Stimulated activated naive B cell treated with anti-CD40 and anti-IgM and Interleukin-4, amounts not matched to agents 10 μg/mL and 1 μg/mL and 100 μg/mL, for 72 hours (primary cell): Measurements from ENCODE around the gene STYK1.
"Not testable (repeated sequence)": the region's sequence is repeated elsewhere in the genome, so short reads cannot be mapped to it uniquely, and the experiment has no call there.

Source experiments
- ATAC-seq, 2 donors: fragments of 150-1000 bp; cut with Tn5 transposase; replicated peaks; 2 replicates each; pipeline ENCODE4 v1.10.0; 2021; ENCODE audit warnings: moderate library complexity in 1 of 2
- DNase-seq: peaks from one replicate; pipeline ENCODE4 v3.0.0; 2021
- H3K27ac Mint-ChIP-seq: one replicate; pipeline ENCODE4 v1.8.0; 2022; ENCODE audit warnings: mild to moderate bottlenecking, mixed read lengths
- H3K27me3 Mint-ChIP-seq, 2 donors: one replicate each; pipeline ENCODE4 v1.8.0; 2022; ENCODE audit warnings: mixed read lengths in 2 of 2
- H3K36me3 Mint-ChIP-seq, 2 donors: one replicate each; pipeline ENCODE4 v1.8.0; 2022; ENCODE audit warnings: mixed read lengths in 2 of 2, mild to moderate bottlenecking in 1 of 2
- H3K4me1 Mint-ChIP-seq, 2 donors: one replicate each; pipeline ENCODE4 v1.8.0; 2022; ENCODE audit warnings: mixed read lengths in 2 of 2, mild to moderate bottlenecking in 1 of 2
- H3K4me3 Mint-ChIP-seq, 2 donors: one replicate each; pipeline ENCODE4 v1.8.0; 2022; ENCODE audit warnings: mild to moderate bottlenecking in 2 of 2, mixed read lengths in 2 of 2, moderate library complexity in 1 of 2
- H3K9me3 Mint-ChIP-seq, 2 donors: one replicate each; pipeline ENCODE4 v1.8.0; 2022; ENCODE audit warnings: mixed read lengths in 2 of 2, mild to moderate bottlenecking in 1 of 2

Gene STYK1

GRCh38 chr12:10595881-10596280, 78.0 kb downstream of the STYK1 start:
- ATAC-seq = peak in 1 of 2 donors; percentile 38
- Mint-ChIP-seq H3K4me3 (no peak overlapping the region), H3K36me3 (peaks cover 20 to 47% of the 10 kb centered on the region in 2 donors), H3K27ac (no peak overlapping the region), H3K9me3 (no peaks in the 10 kb centered on the region), H3K4me1 (no peaks in the 10 kb centered on the region), H3K27me3 (no peaks in the 10 kb centered on the region)
- DNase-seq = no peak

GRCh38 chr12:10590966-10591365, 82.9 kb downstream of the STYK1 start:
- ATAC-seq = no peak
- Mint-ChIP-seq H3K9me3 (no peaks in the 10 kb centered on the region), H3K4me3 (no peak overlapping the region), H3K27ac (no peak overlapping the region), H3K27me3 (no peaks in the 10 kb centered on the region), H3K36me3 (peaks cover 26 to 47% of the 10 kb centered on the region in 2 donors), H3K4me1 (no peaks in the 10 kb centered on the region)
- no peak for DNase-seq

GRCh38 chr12:10584415-10584814, 89.4 kb downstream of the STYK1 start:
- H3K27ac Mint-ChIP-seq = no peak overlapping the region
- DNase-seq = no peak
- no peaks in the 10 kb centered on the region for H3K4me1 Mint-ChIP-seq
- H3K9me3 Mint-ChIP-seq = peaks cover 0 to 1% of the 10 kb centered on the region in 2 donors
- ATAC-seq = no peak
- no peaks in the 10 kb centered on the region for H3K27me3 Mint-ChIP-seq
- no peak overlapping the region for H3K4me3 Mint-ChIP-seq
- peaks cover 28 to 37% of the 10 kb centered on the region in 2 donors for H3K36me3 Mint-ChIP-seq

GRCh38 chr12:10582704-10583103, 91.1 kb downstream of the STYK1 start:
- Mint-ChIP-seq H3K4me3 (no peak overlapping the region), H3K9me3 (peaks cover 0 to 1% of the 10 kb centered on the region in 2 donors), H3K4me1 (no peaks in the 10 kb centered on the region), H3K27ac (no peak overlapping the region), H3K36me3 (peaks cover 25 to 34% of the 10 kb centered on the region in 2 donors), H3K27me3 (no peaks in the 10 kb centered on the region)
- ATAC-seq = no peak
- no peak for DNase-seq

- DNase-seq, H3K9me3 Mint-ChIP-seq, H3K4me1 Mint-ChIP-seq, H3K4me3 Mint-ChIP-seq, H3K27ac Mint-ChIP-seq, ATAC-seq, H3K27me3 Mint-ChIP-seq: not testable (repeated sequence)
- H3K36me3 Mint-ChIP-seq = peaks cover 22 to 30% of the 10 kb centered on the region in 2 donors
These were observed 91.7 kb downstream of the STYK1 start for GRCh38 chr12:10582133-10582532.

GRCh38 chr12:10574307-10574706, 99.5 kb downstream of the STYK1 start:
- Mint-ChIP-seq H3K36me3 (no peaks in the 10 kb centered on the region), H3K27ac (no peak overlapping the region), H3K4me3 (no peak overlapping the region), H3K27me3 (peaks cover 0 to 4% of the 10 kb centered on the region in 2 donors), H3K9me3 (no peaks in the 10 kb centered on the region), H3K4me1 (no peaks in the 10 kb centered on the region)
- no peak for DNase-seq
- ATAC-seq = no peak

- not testable (repeated sequence) for H3K27me3 Mint-ChIP-seq, H3K4me3 Mint-ChIP-seq, H3K27ac Mint-ChIP-seq, DNase-seq, ATAC-seq, H3K36me3 Mint-ChIP-seq, H3K4me1 Mint-ChIP-seq, H3K9me3 Mint-ChIP-seq
These were observed 101.8 kb downstream of the STYK1 start for GRCh38 chr12:10572021-10572490.

GRCh38 chr12:10571141-10571540, 102.7 kb downstream of the STYK1 start:
- Mint-ChIP-seq H3K36me3 (no peaks in the 10 kb centered on the region), H3K9me3 (no peaks in the 10 kb centered on the region), H3K4me1 (no peaks in the 10 kb centered on the region), H3K27me3 (peaks cover 4 to 5% of the 10 kb centered on the region in 2 donors), H3K27ac (no peak overlapping the region), H3K4me3 (no peak overlapping the region)
- DNase-seq = no peak
- no peak for ATAC-seq
